ENCODE data around the gene SIRPB1.

DNA sequence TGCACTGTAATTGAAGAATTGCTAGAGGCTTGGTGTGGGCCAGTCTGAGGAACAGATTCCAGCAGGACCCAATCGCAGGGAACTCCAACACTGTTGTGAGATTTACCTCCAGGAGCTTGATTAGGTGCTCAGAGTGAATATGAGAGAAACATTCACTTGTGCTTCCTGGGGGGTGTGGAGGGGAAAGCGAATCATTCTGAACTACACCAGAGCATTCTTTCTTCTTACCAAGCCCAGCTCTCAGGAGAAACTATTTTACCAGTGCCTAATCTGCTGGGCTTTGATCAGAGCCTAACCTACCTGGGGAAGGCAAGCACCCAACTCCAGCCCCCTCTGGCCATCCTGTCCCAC is 7.4 kb upstream of the SIRPB1 start:
- TF ChIP-seq, protein P1, sequence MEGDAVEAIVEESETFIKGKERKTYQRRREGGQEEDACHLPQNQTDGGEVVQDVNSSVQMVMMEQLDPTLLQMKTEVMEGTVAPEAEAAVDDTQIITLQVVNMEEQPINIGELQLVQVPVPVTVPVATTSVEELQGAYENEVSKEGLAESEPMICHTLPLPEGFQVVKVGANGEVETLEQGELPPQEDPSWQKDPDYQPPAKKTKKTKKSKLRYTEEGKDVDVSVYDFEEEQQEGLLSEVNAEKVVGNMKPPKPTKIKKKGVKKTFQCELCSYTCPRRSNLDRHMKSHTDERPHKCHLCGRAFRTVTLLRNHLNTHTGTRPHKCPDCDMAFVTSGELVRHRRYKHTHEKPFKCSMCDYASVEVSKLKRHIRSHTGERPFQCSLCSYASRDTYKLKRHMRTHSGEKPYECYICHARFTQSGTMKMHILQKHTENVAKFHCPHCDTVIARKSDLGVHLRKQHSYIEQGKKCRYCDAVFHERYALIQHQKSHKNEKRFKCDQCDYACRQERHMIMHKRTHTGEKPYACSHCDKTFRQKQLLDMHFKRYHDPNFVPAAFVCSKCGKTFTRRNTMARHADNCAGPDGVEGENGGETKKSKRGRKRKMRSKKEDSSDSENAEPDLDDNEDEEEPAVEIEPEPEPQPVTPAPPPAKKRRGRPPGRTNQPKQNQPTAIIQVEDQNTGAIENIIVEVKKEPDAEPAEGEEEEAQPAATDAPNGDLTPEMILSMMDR (IDR thresholded peaks at IDR 0.05) = no peak
- no peak for TF ChIP-seq POLR2A (IDR thresholded peaks at IDR 0.05)

Measured in sigmoid colon (tissue), 3 donors.